Naive thymus-derived CD8-positive, alpha-beta T cell (primary cell): ENCODE data around the gene HOXA13. TPM values are rescaled to one million over a fixed set of nuclear protein-coding genes. Genes with fewer than 3 reads are reported as not detected.

Experiments used
- ATAC-seq, 2 donors: fragments of 150-1000 bp; cut with Tn5 transposase in 1 of 2; sonication (Bioruptor Pico), chemical (Tn5 transposase) in 1 of 2; 1 replicate in 1 of 2; 2 replicates in 1 of 2; pipeline ENCODE4 v1.10.0; 2021; ENCODE audit warnings: mild to moderate bottlenecking in 2 of 2, moderate library complexity in 2 of 2
- POLR2A ChIA-PET: fragments of 350-600 bp; sonication (Branson Sonifier 250); formaldehyde crosslinking; loops from one replicate; lab custom pipeline; 2021; ENCODE audit warnings: antibody characterized with exemption; lab: Charles Lee
- DNase-seq, 10 donors: peaks; one replicate each; pipeline versions ENCODE4 v3.0.0 to v3.0.0-alpha.2; 2020 to 2022
- H3K27ac Mint-ChIP-seq, 10 donors: one replicate each; pipeline ENCODE4 v1.8.0; 2020 to 2022; ENCODE audit warnings: mild to moderate bottlenecking in 10 of 10, mixed read lengths in 10 of 10, moderate library complexity in 4 of 10, inconsistent platforms in 1 of 10
- H3K27me3 Mint-ChIP-seq, 5 donors: one replicate each; pipeline ENCODE4 v1.8.0; 2021 to 2022; ENCODE audit warnings: mixed read lengths in 5 of 5
- H3K36me3 Mint-ChIP-seq, 3 donors: one replicate each; pipeline ENCODE4 v1.8.0; 2020 to 2022; ENCODE audit warnings: mixed read lengths in 3 of 3, mild to moderate bottlenecking in 2 of 3, inconsistent platforms in 1 of 3
- H3K4me1 Mint-ChIP-seq, 4 donors: one replicate each; pipeline ENCODE4 v1.8.0; 2021 to 2022; ENCODE audit warnings: mixed read lengths in 4 of 4
- H3K4me3 Mint-ChIP-seq, 10 donors: one replicate each; pipeline ENCODE4 v1.8.0; 2020 to 2022; ENCODE audit warnings: mild to moderate bottlenecking in 10 of 10, mixed read lengths in 10 of 10, moderate library complexity in 6 of 10, inconsistent platforms in 1 of 10
- H3K9me3 Mint-ChIP-seq, 9 donors: one replicate each; pipeline ENCODE4 v1.8.0; 2020 to 2022; ENCODE audit warnings: mixed read lengths in 9 of 9, mild to moderate bottlenecking in 3 of 9, inconsistent platforms in 1 of 9, moderate library complexity in 1 of 9
- polyA plus RNA-seq, 3 donors: library from polyadenylated mRNA; unstranded; fragments of 300-500 nt; fragmentation: Illumina TruSeq; gene quantifications; one replicate each; pipeline ENCODE4 v1.2.3, GENCODE V29; 2021
- total RNA-seq, 8 experiments: library from RNA in 2 of 8; stranded (reverse) in 2 of 8; gene quantifications; one replicate each; pipeline ENCODE4 v1.2.3 and lab custom pipeline; 2021 to 2026

The HOXA13 gene
- total and polyA plus RNA-seq, 5 experiments from 2014 or later = not detected

GRCh38 chr7:27224983-27225934 lies 25.4 kb upstream of the HOXA13 start:
- no peaks in the 10 kb centered on the region for H3K36me3 Mint-ChIP-seq
- DNase-seq (peak in 1 of 10 donors; percentile 11), ATAC-seq (no peak)
- POLR2A ChIA-PET = no interaction called here
- peak overlapping the region in 1 of 10 donors; percentile 41 for H3K27ac Mint-ChIP-seq
- H3K4me1 Mint-ChIP-seq = peaks cover 0 to 5% (median under 1%) of the 10 kb centered on the region in 4 donors
- H3K9me3 Mint-ChIP-seq = no peaks in the 10 kb centered on the region
- H3K4me3 Mint-ChIP-seq = no peak overlapping the region
- H3K27me3 Mint-ChIP-seq = peaks cover 38 to 87% (median 57%) of the 10 kb centered on the region in 5 donors

- Mint-ChIP-seq H3K9me3 (no peaks in the 10 kb centered on the region), H3K27ac (no peak overlapping the region), H3K4me3 (no peak overlapping the region), H3K36me3 (no peaks in the 10 kb centered on the region), H3K27me3 (peaks cover 44 to 87% (median 64%) of the 10 kb centered on the region in 5 donors), H3K4me1 (peaks cover 2 to 9% (median 8%) of the 10 kb centered on the region in 4 donors)
- ATAC-seq = no peak
- POLR2A ChIA-PET = no interaction called here
- no peak for DNase-seq
Observed at GRCh38 chr7:27223941-27224575, 24.2 kb upstream of the HOXA13 start.

- DNase-seq (no peak), ATAC-seq (no peak)
- peak overlapping the region in 1 of 10 donors; percentile 81 for H3K27ac Mint-ChIP-seq
- POLR2A ChIA-PET = no interaction called here
- peak overlapping the region in 5 of 10 donors; percentile 7 to 46 (median 30) for H3K4me3 Mint-ChIP-seq
- H3K36me3 Mint-ChIP-seq = no peaks in the 10 kb centered on the region
- H3K9me3 Mint-ChIP-seq = no peaks in the 10 kb centered on the region
- H3K4me1 Mint-ChIP-seq = peaks cover 2 to 9% (median 8%) of the 10 kb centered on the region in 4 donors
- peaks cover 45 to 93% (median 72%) of the 10 kb centered on the region in 5 donors for H3K27me3 Mint-ChIP-seq
Observed at GRCh38 chr7:27221201-27221797, 21.4 kb upstream of the HOXA13 start.

- Mint-ChIP-seq H3K36me3 (no peaks in the 10 kb centered on the region), H3K4me1 (peaks cover 2 to 9% (median 8%) of the 10 kb centered on the region in 4 donors), H3K9me3 (no peaks in the 10 kb centered on the region), H3K27ac (no peak overlapping the region), H3K27me3 (peaks cover 52 to 96% (median 77%) of the 10 kb centered on the region in 5 donors), H3K4me3 (peak overlapping the region in 8 of 10 donors; percentile 5 to 60 (median 34))
- ATAC-seq (peak; percentile 16 to 42), DNase-seq (no peak)
- POLR2A ChIA-PET = no interaction called here
Observed at GRCh38 chr7:27220440-27220955, 20.6 kb upstream of the HOXA13 start.

- Mint-ChIP-seq H3K9me3 (no peaks in the 10 kb centered on the region), H3K27me3 (peaks cover 56 to 96% (median 79%) of the 10 kb centered on the region in 5 donors), H3K27ac (no peak overlapping the region), H3K36me3 (no peaks in the 10 kb centered on the region), H3K4me1 (peaks cover 2 to 9% (median 7%) of the 10 kb centered on the region in 4 donors), H3K4me3 (peak overlapping the region in 7 of 10 donors; percentile 12 to 54 (median 35))
- POLR2A ChIA-PET = no interaction called here
- no peak for DNase-seq
- no peak for ATAC-seq
Observed at GRCh38 chr7:27219821-27220220, 19.9 kb upstream of the HOXA13 start.

- no peaks in the 10 kb centered on the region for H3K9me3 Mint-ChIP-seq
- POLR2A ChIA-PET = no interaction called here
Observed at GRCh38 chr7:27217951-27218350, 18.1 kb upstream of the HOXA13 start.

GRCh38 chr7:27215356-27215755 lies 15.5 kb upstream of the HOXA13 start:
- H3K9me3 Mint-ChIP-seq = no peaks in the 10 kb centered on the region
- POLR2A ChIA-PET = no interaction called here
- no peak for ATAC-seq

More at GRCh38 chr7:27217951-27218350, 18.1 kb upstream of the HOXA13 start:
- no peaks in the 10 kb centered on the region for H3K36me3 Mint-ChIP-seq
- H3K27ac Mint-ChIP-seq = no peak overlapping the region
- no peak for DNase-seq
- no peak overlapping the region for H3K4me3 Mint-ChIP-seq
- no peak for ATAC-seq
- peaks cover 3 to 13% (median 10%) of the 10 kb centered on the region in 4 donors for H3K4me1 Mint-ChIP-seq
- peaks cover 56 to 94% (median 76%) of the 10 kb centered on the region in 5 donors for H3K27me3 Mint-ChIP-seq

GRCh38 chr7:27214239-27214950 lies 14.5 kb upstream of the HOXA13 start:
- Mint-ChIP-seq H3K27ac (no peak overlapping the region), H3K27me3 (peaks cover 58 to 98% (median 85%) of the 10 kb centered on the region in 5 donors), H3K36me3 (no peaks in the 10 kb centered on the region), H3K4me3 (no peak overlapping the region), H3K9me3 (no peaks in the 10 kb centered on the region), H3K4me1 (peaks cover 3 to 20% (median 10%) of the 10 kb centered on the region in 4 donors)
- DNase-seq = no peak
- POLR2A ChIA-PET = no interaction called here
- no peak for ATAC-seq

More at GRCh38 chr7:27215356-27215755, 15.5 kb upstream of the HOXA13 start:
- Mint-ChIP-seq H3K27ac (no peak overlapping the region), H3K4me1 (peaks cover 5 to 23% (median 13%) of the 10 kb centered on the region in 4 donors), H3K27me3 (peaks cover 59 to 97% (median 84%) of the 10 kb centered on the region in 5 donors), H3K36me3 (no peaks in the 10 kb centered on the region), H3K4me3 (no peak overlapping the region)
- no peak for DNase-seq

- ATAC-seq = no peak
- peaks cover 58 to 98% (median 86%) of the 10 kb centered on the region in 5 donors for H3K27me3 Mint-ChIP-seq
- peaks cover 3 to 20% (median 10%) of the 10 kb centered on the region in 4 donors for H3K4me1 Mint-ChIP-seq
- POLR2A ChIA-PET = no interaction called here
- no peak for DNase-seq
- no peaks in the 10 kb centered on the region for H3K36me3 Mint-ChIP-seq
- peak overlapping the region in 4 of 10 donors; percentile 25 to 53 (median 40) for H3K4me3 Mint-ChIP-seq
- H3K9me3 Mint-ChIP-seq = no peaks in the 10 kb centered on the region
- H3K27ac Mint-ChIP-seq = peak overlapping the region in 1 of 10 donors; percentile 78
Observed at GRCh38 chr7:27213433-27214238, 13.7 kb upstream of the HOXA13 start.

- no peaks in the 10 kb centered on the region for H3K9me3 Mint-ChIP-seq
- DNase-seq = no peak
- H3K27ac Mint-ChIP-seq = peak overlapping the region in 1 of 10 donors; percentile 78
- POLR2A ChIA-PET = no interaction called here
- H3K27me3 Mint-ChIP-seq = peaks cover 62 to 98% (median 88%) of the 10 kb centered on the region in 5 donors
- peak in 1 of 2 donors; percentile 18 for ATAC-seq
- no peaks in the 10 kb centered on the region for H3K36me3 Mint-ChIP-seq
- H3K4me3 Mint-ChIP-seq = peak overlapping the region in 4 of 10 donors; percentile 25 to 53 (median 44)
- peaks cover 3 to 20% (median 10%) of the 10 kb centered on the region in 4 donors for H3K4me1 Mint-ChIP-seq
Observed at GRCh38 chr7:27212497-27213432, 12.9 kb upstream of the HOXA13 start.
